ENCODE results near the gene MPPED2.

- TF ChIP-seq CTCF (IDR thresholded peaks at IDR 0.05; ENCODE audit: insufficient read depth, low read length) (no peak), REST (IDR thresholded peaks at IDR 0.05; ENCODE audit: insufficient replicate concordance, low read depth) (no peak), POLR2AphosphoS5 (IDR thresholded peaks at IDR 0.05; ENCODE audit: low read depth) (no peak)
These were observed 180.8 kb downstream of the MPPED2 start for GRCh38 chr11:30405385-30405784.

Measured in HL-60 (cell line).